Right lobe of liver (tissue), 6 donors: ENCODE results near the gene TSHR. TPM values are rescaled to one million over a fixed set of nuclear protein-coding genes. Genes with fewer than 3 reads are reported as not detected.

ENCODE experiments used
- ATAC-seq, 4 donors: fragments of 200-7000 bp; cut with Tn5 transposase; one replicate each; pipeline ENCODE4 v1.9.1; 2020; ENCODE audit warnings: mild to moderate bottlenecking in 4 of 4, moderate library complexity in 4 of 4
- DNase-seq, 3 donors: peaks; one replicate each; pipeline ENCODE4 v3.0.0-alpha.2; 2020
- H3K27ac ChIP-seq, 3 donors: fragments of 200-600 bp; one replicate each; pipeline ENCODE4 v1.8.0; 2022
- H3K27me3 ChIP-seq, 2 donors: fragments of 200-600 bp; one replicate each; pipeline ENCODE4 v1.8.0; 2022
- H3K36me3 ChIP-seq, 4 donors: fragments of 200-600 bp; sonication (generic) in 1 of 4; one replicate each; pipeline versions ENCODE4 v1.5.1 to v1.8.0; 2017 to 2022; ENCODE audit warnings: control low read depth in 1 of 4
- H3K4me1 ChIP-seq, 4 donors: fragments of 200-600 bp; sonication (generic) in 1 of 4; one replicate each; pipeline versions ENCODE4 v1.5.1 to v1.8.0; 2017 to 2022; ENCODE audit warnings: control low read depth in 1 of 4
- H3K4me3 ChIP-seq, 3 donors: fragments of 200-600 bp; one replicate each; pipeline ENCODE4 v1.8.0; 2022
- H3K9me3 ChIP-seq, 4 donors: fragments of 200-600 bp; sonication (generic) in 1 of 4; one replicate each; pipeline versions ENCODE4 v1.5.1 to v1.8.0; 2017 to 2022; ENCODE audit warnings: control low read depth in 1 of 4
- CTCF ChIP-seq, 4 donors: fragments of 200-600 bp in 3 of 4; fragments of 450-650 bp in 1 of 4; IDR thresholded peaks; one replicate each; pipeline versions ENCODE4 v1.5.1 to v1.8.0; 2016 to 2022; ENCODE audit warnings: antibody characterized with exemption in 4 of 4, mild to moderate bottlenecking in 2 of 4
- POLR2A ChIP-seq: fragments of 450-650 bp; IDR thresholded peaks from one replicate; pipeline ENCODE4 v1.6.1; 2017; ENCODE audit warnings: antibody characterized with exemption, mild to moderate bottlenecking
- WGBS: methylation state at CpG from one replicate; pipeline ENCODE4 v1.1.6; 2018; ENCODE audit warnings: low coverage, low lambda C conversion rate; ENCODE audit not compliant: insufficient coverage; ENCODE audit errors: missing lambda C conversion rate; 5-methylcytosine and 5-hydroxymethylcytosine counted together
- intact Hi-C, 2 donors: fragments of 100-400 bp; cut with DNase I; formaldehyde crosslinking; loops; one replicate each; pipeline versions ENCODE4 v1.11.2 to v1.14.1; 2022
- total RNA-seq, 6 experiments: library from RNA; depleted of rRNA in 2 of 6; stranded (reverse); fragments of >200 nt in 2 of 6; fragmentation: NEBNext Ultra II Directional in 3 of 6; extraction: Animal tissue kit (Norgen Biotek cat#: 25700) in 3 of 6; gene quantifications; one replicate each; pipeline versions ENCODE4 v1.1.0 to v1.2.4, GENCODE V29; 2016 to 2023
- donor health status: DM: no; HTN: yes; CAD: no.
- donor health status: DM: no; HTN: no; CAD: no.
- donor health status: DM: no; HTN: no; CAD: no.
- donor health status: DM: no; HTN: yes; CAD: no.
- donor health status: DM: no; HTN: yes; CAD: no.

The TSHR gene
- total RNA-seq, 6 experiments from 2014 or later, result 0.37 TPM; not detected in 5

GRCh38 chr14:81129242-81129641 lies 173.8 kb downstream of the TSHR start:
- no CpG with 5 or more reads among the region's 1 CpG for WGBS

GRCh38 chr14:81132468-81132867 lies 177.0 kb downstream of the TSHR start:
- peak; percentile 74 to 90 (median 81) for ATAC-seq
- Histone ChIP-seq H3K9me3 (no peaks in the 10 kb centered on the region), H3K27ac (no peak overlapping the region), H3K36me3 (no peaks in the 10 kb centered on the region), H3K4me1 (peaks cover 0 to 15% (median 6%) of the 10 kb centered on the region in 4 donors), H3K4me3 (no peak overlapping the region), H3K27me3 (no peaks in the 10 kb centered on the region)
- WGBS, result 13% methylated on average over 3 of the region's 3 CpGs
- intact Hi-C loops, result no loop called here
- TF ChIP-seq POLR2A (no peak), CTCF (IDR thresholded peaks at IDR 0.05) (no peak)
- no peak for DNase-seq

More at GRCh38 chr14:81129242-81129641, 173.8 kb downstream of the TSHR start:
- H3K9me3 ChIP-seq, result no peaks in the 10 kb centered on the region
- intact Hi-C loops, result no loop called here
- peaks cover 0 to 15% (median 6%) of the 10 kb centered on the region in 4 donors for H3K4me1 ChIP-seq
- no peak overlapping the region for H3K27ac ChIP-seq
- TF ChIP-seq CTCF (IDR thresholded peaks at IDR 0.05) (no peak), POLR2A (no peak)
- no peak overlapping the region for H3K4me3 ChIP-seq
- DNase-seq (no peak), ATAC-seq (no peak)
- peaks cover 0 to 3% (median 0%) of the 10 kb centered on the region in 4 donors for H3K36me3 ChIP-seq
- H3K27me3 ChIP-seq, result no peaks in the 10 kb centered on the region

- 71% methylated on average over 1 of the region's 2 CpGs for WGBS
- DNase-seq, result no peak
- Histone ChIP-seq H3K27me3 (no peaks in the 10 kb centered on the region), H3K27ac (no peak overlapping the region), H3K36me3 (no peaks in the 10 kb centered on the region), H3K4me3 (no peak overlapping the region), H3K4me1 (peaks cover 0 to 12% (median 5%) of the 10 kb centered on the region in 4 donors), H3K9me3 (no peaks in the 10 kb centered on the region)
- ATAC-seq, result no peak
- intact Hi-C loops, result no loop called here
- TF ChIP-seq POLR2A, result no peak
- TF ChIP-seq CTCF (IDR thresholded peaks at IDR 0.05), result no peak
Measured at GRCh38 chr14:81133400-81133799, 178.0 kb downstream of the TSHR start.

- Histone ChIP-seq H3K27ac (no peak overlapping the region), H3K4me3 (no peak overlapping the region), H3K36me3 (no peaks in the 10 kb centered on the region), H3K27me3 (no peaks in the 10 kb centered on the region), H3K4me1 (peaks cover 0 to 6% (median 3%) of the 10 kb centered on the region in 4 donors), H3K9me3 (no peaks in the 10 kb centered on the region)
- intact Hi-C loops, result no loop called here
- 72% methylated on average over 2 of the region's 2 CpGs for WGBS
- ATAC-seq (peak in 1 of 4 donors; percentile 71), DNase-seq (no peak)
- TF ChIP-seq CTCF (IDR thresholded peaks at IDR 0.05) (no peak), POLR2A (no peak)
Measured at GRCh38 chr14:81137316-81137715, 181.9 kb downstream of the TSHR start.

- H3K27ac ChIP-seq, result no peak overlapping the region
- ATAC-seq (no peak), DNase-seq (no peak)
- no peaks in the 10 kb centered on the region for H3K9me3 ChIP-seq
- no peaks in the 10 kb centered on the region for H3K27me3 ChIP-seq
- no peaks in the 10 kb centered on the region for H3K36me3 ChIP-seq
- no peak overlapping the region for H3K4me3 ChIP-seq
- WGBS, result 72% methylated on average over 3 of the region's 6 CpGs
- intact Hi-C loops, result no loop called here
- no peaks in the 10 kb centered on the region for H3K4me1 ChIP-seq
- TF ChIP-seq CTCF (IDR thresholded peaks at IDR 0.05) (no peak), POLR2A (no peak)
Measured at GRCh38 chr14:81138429-81138828, 183.0 kb downstream of the TSHR start.
